Activated naive CD8-positive, alpha-beta T cell treated with anti-CD3 and anti-CD28 coated beads, Interleukin-2, amount 50 U/mL, for 24 hours (primary cell): ENCODE results near the gene FBRSL1.
A peak's percentile ranks its signal among the peaks of the same experiment; 100 is the strongest.

Experiments
- ATAC-seq: fragments of 150-1000 bp; cut with Tn5 transposase; one replicate; pipeline ENCODE4 v1.10.0; 2021
- DNase-seq: peaks from one replicate; pipeline ENCODE4 v3.0.0; 2021
- H3K27ac Mint-ChIP-seq: one replicate; pipeline ENCODE4 v1.8.0; 2021; ENCODE audit warnings: mild to moderate bottlenecking, mixed read lengths
- H3K27me3 Mint-ChIP-seq: one replicate; pipeline ENCODE4 v1.8.0; 2021; ENCODE audit warnings: mixed read lengths
- H3K36me3 Mint-ChIP-seq: one replicate; pipeline ENCODE4 v1.8.0; 2021; ENCODE audit warnings: low read depth, mixed read lengths
- H3K4me1 Mint-ChIP-seq: one replicate; pipeline ENCODE4 v1.8.0; 2021; ENCODE audit warnings: mixed read lengths
- H3K4me3 Mint-ChIP-seq: one replicate; pipeline ENCODE4 v1.8.0; 2021; ENCODE audit warnings: mild to moderate bottlenecking, moderate library complexity, mixed read lengths
- H3K9me3 Mint-ChIP-seq: one replicate; pipeline ENCODE4 v1.8.0; 2021; ENCODE audit warnings: mixed read lengths

FBRSL1 gene

DNA sequence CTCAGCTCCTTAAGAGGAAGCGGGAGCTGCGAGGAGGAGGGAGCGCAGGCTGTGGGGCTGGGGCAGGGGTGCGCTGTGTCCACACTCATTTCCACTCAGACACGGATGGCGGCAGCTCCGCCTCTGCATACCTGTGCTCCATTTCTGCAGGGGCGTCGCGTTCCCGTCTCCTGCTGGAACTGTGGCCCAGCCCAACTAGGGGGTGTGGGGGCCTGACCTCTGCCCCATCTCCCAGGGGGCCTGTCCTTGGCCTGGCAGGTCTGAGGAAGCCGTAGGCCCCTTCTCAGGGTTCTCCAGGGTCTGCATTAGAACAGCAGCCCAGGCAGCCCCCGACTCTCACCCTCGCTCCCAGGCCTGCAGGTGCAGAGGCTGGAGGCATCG lies 31.2 kb downstream of the FBRSL1 start:
- ATAC-seq (no peak), DNase-seq (no peak)
- H3K4me1 Mint-ChIP-seq: peaks cover 5% of the 10 kb centered on the region
- no peak overlapping the region for H3K4me3 Mint-ChIP-seq
- peaks cover 21% of the 10 kb centered on the region for H3K36me3 Mint-ChIP-seq
- no peak overlapping the region for H3K27ac Mint-ChIP-seq
- peaks cover 11% of the 10 kb centered on the region for H3K9me3 Mint-ChIP-seq
- H3K27me3 Mint-ChIP-seq: no peaks in the 10 kb centered on the region

DNA sequence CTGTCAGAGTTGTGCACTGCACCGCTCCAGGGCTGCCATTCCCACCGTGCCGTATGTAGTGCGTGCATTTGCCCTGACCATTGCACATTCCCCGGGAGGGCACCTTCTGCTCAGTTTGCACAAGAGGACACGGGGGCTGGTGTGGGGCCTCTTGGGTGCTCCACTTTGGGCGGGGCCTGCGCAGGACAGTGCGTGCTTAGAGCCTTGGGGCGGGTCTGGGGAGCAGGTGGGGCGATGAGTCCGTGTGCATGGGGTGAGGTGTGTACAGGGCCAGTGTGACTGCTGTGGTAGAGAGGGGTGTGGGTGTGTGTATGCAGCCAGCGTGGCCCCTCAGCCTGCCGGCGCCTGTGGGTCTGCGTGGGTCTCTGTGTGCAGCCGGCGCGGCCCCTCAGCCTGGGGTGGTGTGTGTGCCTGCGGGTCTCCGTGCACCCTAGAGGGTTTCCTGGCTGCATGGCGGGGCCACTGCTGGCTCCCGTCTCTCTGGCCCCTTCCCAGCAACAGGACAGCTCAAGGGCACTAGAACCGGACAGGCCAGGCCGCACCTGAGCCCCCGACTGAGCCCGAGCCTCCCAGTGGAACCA lies 31.9 kb downstream of the FBRSL1 start:
- DNase-seq: no peak
- Mint-ChIP-seq H3K27me3 (no peaks in the 10 kb centered on the region), H3K36me3 (peaks cover 21% of the 10 kb centered on the region), H3K4me3 (no peak overlapping the region), H3K4me1 (peaks cover 5% of the 10 kb centered on the region), H3K9me3 (peaks cover 11% of the 10 kb centered on the region), H3K27ac (no peak overlapping the region)
- ATAC-seq: no peak

DNA sequence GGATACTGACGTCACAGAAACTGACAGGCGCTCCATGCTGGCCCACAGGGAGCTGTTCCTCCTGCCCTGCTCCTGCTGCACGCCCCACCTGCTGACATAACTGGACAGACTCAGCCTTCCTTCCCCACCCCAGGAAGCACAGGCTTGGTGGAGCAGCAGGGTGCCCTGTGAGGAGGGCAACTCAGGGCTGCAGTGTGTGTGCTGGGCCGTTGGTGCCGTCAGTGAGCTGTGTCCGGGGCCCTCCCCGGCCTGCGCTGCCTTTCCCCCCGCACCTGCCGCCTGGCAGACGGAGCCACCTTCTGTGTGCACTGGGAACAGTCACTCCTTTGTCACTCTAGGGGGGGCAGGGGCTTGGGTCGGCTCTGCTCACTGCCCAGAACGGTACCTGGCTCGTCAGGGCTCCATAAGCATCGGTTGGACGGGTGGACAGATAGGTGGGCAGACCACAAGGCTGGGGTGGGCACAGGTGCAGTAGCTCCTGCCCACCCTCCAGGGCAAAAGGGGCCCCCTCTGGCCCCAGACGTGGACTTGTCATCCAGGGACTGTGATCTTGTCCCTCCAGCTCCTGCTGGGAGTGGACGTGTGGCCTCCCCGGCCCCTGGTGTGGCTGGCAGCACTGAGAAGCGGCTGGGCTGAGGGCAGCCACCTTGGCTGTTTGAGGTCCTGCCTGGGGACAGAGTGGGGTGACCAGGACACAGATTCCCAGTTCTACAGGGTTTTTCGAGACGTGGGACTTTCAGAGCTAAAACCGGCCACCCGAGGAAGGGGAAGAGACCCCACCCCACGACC lies 32.8 kb downstream of the FBRSL1 start:
- H3K4me1 Mint-ChIP-seq: peaks cover 5% of the 10 kb centered on the region
- H3K36me3 Mint-ChIP-seq: peaks cover 17% of the 10 kb centered on the region
- no peak overlapping the region for H3K27ac Mint-ChIP-seq
- no peak overlapping the region for H3K4me3 Mint-ChIP-seq
- H3K27me3 Mint-ChIP-seq: no peaks in the 10 kb centered on the region
- H3K9me3 Mint-ChIP-seq: peaks cover 11% of the 10 kb centered on the region
- DNase-seq (no peak), ATAC-seq (no peak)

DNA sequence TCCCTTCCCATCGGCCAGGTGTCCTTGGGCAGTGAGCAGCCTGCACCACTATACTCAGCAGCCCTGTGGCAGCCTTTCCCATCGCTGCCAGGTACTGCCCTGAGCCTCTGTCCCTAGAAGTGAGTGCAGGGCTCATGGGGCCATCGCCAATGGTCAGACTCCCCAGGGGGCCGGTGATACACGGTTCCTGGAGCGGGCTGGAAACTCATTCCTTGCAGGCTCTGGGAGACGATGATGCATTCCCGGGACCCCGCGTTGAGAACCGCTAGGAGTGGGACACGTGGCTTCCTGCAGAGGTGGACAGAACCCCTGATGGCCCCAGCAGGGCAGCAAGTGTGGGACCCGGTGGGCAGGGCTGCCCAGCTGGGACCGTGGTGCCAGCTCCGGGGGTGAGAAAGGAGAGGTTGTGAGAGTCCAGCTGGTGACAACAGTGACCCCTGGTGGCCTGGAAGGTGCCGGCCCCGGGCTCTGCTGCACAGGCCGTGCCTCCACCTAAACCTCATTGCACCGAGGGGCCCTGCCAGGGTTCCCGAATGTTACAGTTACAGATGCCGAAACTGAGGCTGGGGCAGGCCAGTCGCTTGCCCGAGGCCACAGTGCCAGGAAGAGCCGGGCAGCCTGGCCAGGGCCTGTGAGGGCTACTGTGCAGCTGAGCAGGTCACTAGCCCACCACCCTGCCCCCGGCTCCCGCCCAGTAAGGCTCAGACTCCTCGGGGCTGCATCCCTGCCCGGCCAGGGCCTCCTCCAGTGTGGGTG lies 33.8 kb downstream of the FBRSL1 start:
- Mint-ChIP-seq H3K36me3 (peaks cover 8% of the 10 kb centered on the region), H3K4me3 (no peak overlapping the region), H3K27ac (no peak overlapping the region), H3K4me1 (peaks cover 5% of the 10 kb centered on the region), H3K27me3 (no peaks in the 10 kb centered on the region), H3K9me3 (peaks cover 3% of the 10 kb centered on the region)
- peak; percentile 69 for ATAC-seq
- DNase-seq: peak; percentile 83

DNA sequence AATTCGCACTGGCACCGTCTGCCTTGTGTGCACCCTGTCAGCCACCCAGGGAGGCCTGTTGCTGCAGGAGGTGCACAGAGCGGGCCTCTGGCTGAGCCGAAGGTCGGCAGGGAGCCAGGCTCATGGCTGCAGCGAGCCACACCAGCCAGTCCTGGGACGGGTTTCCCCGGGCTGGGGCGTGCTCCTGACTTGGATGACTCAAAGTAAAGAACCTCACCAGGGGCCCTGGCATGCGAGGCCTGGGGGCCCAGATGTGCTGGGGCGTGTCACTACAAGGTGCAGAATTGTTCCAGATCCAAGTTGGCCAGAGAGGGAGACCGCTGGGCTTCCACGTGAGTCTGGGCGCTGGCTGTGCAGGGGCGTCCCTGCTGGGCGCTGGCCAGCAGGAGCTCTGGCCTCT lies 34.5 kb downstream of the FBRSL1 start:
- H3K9me3 Mint-ChIP-seq: no peaks in the 10 kb centered on the region
- H3K4me3 Mint-ChIP-seq: no peak overlapping the region
- ATAC-seq (no peak), DNase-seq (no peak)
- H3K27ac Mint-ChIP-seq: no peak overlapping the region
- H3K4me1 Mint-ChIP-seq: peaks cover 5% of the 10 kb centered on the region
- peaks cover 1% of the 10 kb centered on the region for H3K36me3 Mint-ChIP-seq
- H3K27me3 Mint-ChIP-seq: no peaks in the 10 kb centered on the region

DNA sequence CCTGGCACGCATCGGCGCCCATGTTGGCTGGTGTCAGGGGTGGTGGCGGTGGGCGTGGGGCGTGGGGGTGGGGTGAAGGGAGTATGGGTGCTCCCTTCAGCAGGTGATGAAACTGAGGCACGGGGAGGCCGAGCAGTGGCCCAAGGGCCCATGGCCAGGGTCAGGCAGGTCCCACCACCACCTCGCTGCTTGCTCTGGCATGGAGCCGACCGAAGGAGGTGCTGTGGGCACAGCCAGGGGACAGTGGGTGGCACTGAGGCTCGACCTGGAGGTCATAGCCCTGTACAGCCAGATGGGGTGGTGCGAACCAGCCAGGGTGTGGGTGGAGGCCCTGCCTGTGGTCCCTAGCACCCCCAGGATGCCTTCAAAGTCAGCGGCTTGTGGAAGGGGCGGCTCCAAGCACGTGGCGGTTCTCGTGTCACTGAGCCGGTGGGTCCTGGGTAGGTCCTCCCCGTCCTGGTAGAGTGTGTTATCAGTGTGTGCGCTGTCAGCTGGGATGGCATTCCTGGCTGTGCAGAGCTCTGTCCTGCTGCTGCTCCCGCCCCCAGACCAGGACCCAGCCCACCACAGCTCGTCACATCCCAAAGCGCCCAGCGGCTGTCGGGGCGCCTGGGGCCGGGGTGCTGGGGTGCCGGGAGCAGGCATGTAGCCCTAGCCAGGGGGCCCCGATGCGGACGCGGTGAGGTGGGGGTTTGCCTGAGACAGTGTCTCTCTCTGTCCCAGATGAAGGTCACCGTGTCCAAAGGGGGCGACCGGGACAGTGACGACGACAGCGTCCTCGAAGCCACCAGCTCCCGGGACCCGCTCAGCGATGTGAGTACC lies 35.3 kb downstream of the FBRSL1 start:
- Mint-ChIP-seq H3K27me3 (no peaks in the 10 kb centered on the region), H3K36me3 (no peaks in the 10 kb centered on the region), H3K27ac (no peak overlapping the region)

DNA sequence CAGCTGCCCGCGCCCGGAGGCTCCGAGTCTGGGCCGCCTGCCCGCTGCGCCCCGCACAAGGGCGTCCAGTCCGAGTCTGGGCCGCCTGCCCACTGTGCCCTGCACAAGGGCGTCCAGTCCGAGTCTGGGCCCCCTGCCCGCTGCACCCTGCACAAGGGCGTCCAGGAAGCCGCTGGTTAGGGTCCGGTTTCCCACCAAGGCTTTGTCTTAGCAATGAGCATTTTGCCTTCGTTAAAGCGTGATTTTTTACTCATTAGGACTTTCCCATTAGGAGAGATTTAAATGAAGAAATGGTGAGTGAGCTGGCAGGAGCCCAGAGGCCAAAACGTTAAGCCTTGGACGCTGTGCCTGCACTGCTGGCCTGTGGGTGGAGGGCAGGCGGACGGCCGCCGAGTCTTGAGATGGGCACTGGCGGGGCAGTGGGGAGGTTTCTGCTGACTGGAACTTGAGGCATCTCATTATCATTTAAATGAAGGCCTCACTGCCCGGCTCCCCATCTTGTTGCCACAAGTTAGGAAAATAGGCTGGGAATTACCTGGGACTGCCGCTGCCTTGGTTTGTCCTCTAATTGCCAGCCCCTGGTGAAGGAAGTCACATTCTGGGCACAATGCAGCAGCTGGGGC lies 36.0 kb downstream of the FBRSL1 start:
- DNase-seq: no peak
- H3K4me3 Mint-ChIP-seq: no peak overlapping the region
- no peaks in the 10 kb centered on the region for H3K27me3 Mint-ChIP-seq
- ATAC-seq: no peak
- H3K9me3 Mint-ChIP-seq: no peaks in the 10 kb centered on the region
- H3K4me1 Mint-ChIP-seq: peaks cover 5% of the 10 kb centered on the region
- no peak overlapping the region for H3K27ac Mint-ChIP-seq
- no peaks in the 10 kb centered on the region for H3K36me3 Mint-ChIP-seq

More for the DNA sequence above, 35.3 kb downstream of the FBRSL1 start:
- ATAC-seq: no peak
- H3K4me3 Mint-ChIP-seq: no peak overlapping the region
- DNase-seq: no peak
- H3K4me1 Mint-ChIP-seq: peaks cover 5% of the 10 kb centered on the region
- no peaks in the 10 kb centered on the region for H3K9me3 Mint-ChIP-seq

DNA sequence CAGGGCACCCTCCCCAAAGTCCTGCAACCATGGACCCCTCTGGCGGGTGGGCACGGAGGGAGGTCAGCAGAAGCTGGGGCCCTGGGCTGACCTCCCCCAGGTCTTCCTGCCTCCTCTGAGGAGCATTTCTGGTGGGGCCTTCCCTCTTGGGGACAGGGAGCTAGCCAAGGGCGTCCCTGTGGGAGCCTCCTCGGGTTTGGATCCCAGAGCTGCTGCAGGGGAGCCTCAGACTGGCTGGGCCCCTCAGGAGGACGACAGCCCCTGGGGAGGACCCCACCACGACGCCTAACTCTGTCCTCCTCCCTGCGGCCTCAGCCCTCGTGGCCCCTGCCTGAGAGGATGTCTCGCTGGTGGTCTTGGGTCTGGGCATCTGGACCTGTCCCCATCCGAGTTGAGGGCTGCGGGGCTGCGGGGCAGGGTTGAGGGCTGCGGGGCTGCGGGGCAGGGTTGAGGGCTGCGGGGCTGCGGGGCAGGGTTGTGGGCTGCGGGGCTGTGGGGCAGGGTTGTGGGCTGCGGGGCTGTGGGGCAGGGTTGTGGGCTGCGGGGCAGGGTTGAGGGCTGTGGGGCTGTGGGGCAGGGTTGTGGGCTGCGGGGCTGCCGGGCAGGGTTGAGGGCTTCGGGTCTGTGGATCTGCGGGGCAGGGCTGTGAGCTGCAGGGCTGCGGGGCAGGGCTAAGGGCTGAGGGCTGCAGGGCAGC lies 37.4 kb downstream of the FBRSL1 start:
- H3K27me3 Mint-ChIP-seq: no peaks in the 10 kb centered on the region
- no peak for ATAC-seq
- no peak overlapping the region for H3K4me3 Mint-ChIP-seq
- no peak for DNase-seq
- H3K36me3 Mint-ChIP-seq: no peaks in the 10 kb centered on the region
- H3K9me3 Mint-ChIP-seq: no peaks in the 10 kb centered on the region
- H3K4me1 Mint-ChIP-seq: peaks cover 5% of the 10 kb centered on the region
- no peak overlapping the region for H3K27ac Mint-ChIP-seq

DNA sequence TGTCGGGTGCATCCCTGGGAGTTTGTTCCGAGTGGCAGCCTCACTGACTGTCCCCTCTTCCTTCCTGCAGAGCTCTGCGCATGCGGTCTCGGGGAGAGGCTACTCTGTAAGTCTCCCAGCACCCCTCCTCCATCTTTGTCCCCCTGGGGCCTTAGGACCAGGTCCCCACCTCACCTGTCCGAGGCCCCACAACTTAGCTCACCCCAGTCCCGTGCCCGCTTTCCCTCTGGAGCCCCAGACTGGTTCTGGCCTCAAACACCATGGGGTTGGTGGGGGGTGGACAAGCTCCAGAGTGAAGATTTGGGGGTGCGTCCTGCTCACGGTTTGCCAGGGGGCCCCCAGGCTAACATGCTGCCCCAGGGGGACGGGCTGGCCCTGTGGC lies 37.9 kb downstream of the FBRSL1 start:
- DNase-seq (no peak), ATAC-seq (no peak)
- Mint-ChIP-seq H3K4me3 (no peak overlapping the region), H3K4me1 (peaks cover 5% of the 10 kb centered on the region), H3K27ac (no peak overlapping the region), H3K36me3 (no peaks in the 10 kb centered on the region), H3K9me3 (no peaks in the 10 kb centered on the region), H3K27me3 (no peaks in the 10 kb centered on the region)

DNA sequence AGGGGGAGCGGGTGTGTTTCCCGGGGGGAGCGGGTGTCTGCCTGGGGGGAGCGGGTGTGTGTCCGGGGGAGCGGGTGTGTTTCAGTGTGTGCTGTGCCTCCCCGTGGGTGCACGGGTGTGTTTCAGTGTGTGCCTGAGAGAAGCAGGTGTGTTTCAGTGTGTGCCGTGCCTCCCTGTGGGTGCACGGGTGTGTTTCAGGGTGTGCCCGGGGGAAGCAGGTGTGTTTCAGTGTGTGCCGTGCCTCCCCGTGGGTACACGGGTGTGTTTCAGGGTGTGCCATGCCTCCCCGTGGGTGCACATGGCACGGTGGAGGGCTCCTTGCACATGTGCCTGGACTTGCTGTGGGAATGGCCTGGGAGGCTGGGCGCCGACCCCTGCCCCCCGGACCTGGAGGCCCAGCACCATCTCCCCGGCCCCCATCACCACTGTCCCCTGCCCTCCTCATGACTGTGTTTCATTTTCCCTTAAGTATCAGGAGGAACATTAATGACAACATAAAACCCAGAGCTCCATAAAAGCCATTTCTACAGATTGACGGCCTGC lies 38.7 kb downstream of the FBRSL1 start:
- H3K9me3 Mint-ChIP-seq: no peaks in the 10 kb centered on the region
- H3K4me1 Mint-ChIP-seq: peaks cover 3% of the 10 kb centered on the region
- ATAC-seq (no peak), DNase-seq (no peak)
- H3K27ac Mint-ChIP-seq: no peak overlapping the region
- H3K36me3 Mint-ChIP-seq: no peaks in the 10 kb centered on the region
- H3K4me3 Mint-ChIP-seq: no peak overlapping the region
- no peaks in the 10 kb centered on the region for H3K27me3 Mint-ChIP-seq

DNA sequence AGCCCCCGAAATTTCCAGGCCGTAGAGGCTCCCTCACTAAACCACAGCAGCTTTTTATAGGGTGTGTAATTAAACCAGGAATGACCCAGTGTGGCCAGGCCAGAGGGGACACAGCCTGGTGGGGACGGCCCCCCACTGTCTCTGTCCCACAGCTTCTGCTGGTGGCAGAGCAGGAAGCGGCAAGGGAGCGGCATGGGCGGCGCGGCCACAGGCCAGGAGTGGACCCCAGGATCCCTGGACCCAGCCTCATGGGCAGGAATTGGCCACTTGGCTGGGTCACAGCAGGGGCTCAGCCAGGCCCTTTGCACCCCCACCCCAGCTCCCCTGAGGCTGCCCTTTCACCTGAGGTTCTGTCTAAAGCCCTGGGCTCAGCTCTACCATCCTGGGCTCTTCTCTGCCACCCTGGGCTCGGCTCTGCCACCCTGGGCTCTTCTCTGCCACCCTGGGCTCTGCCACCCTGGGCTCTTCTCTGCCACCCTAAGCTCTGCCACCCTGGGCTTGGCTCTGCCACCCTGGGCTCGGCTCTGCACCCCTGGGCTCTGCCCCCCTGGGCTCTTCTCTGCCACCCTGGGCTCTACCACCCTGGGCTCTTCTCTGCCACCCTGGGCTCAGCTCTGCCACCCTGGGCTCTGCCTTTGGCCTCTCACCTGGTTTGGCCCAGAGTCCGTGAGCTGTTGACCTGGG lies 39.3 kb downstream of the FBRSL1 start:
- Mint-ChIP-seq H3K4me1 (no peaks in the 10 kb centered on the region), H3K9me3 (no peaks in the 10 kb centered on the region), H3K4me3 (no peak overlapping the region), H3K27me3 (no peaks in the 10 kb centered on the region), H3K27ac (no peak overlapping the region), H3K36me3 (no peaks in the 10 kb centered on the region)
- DNase-seq: no peak
- ATAC-seq: no peak

DNA sequence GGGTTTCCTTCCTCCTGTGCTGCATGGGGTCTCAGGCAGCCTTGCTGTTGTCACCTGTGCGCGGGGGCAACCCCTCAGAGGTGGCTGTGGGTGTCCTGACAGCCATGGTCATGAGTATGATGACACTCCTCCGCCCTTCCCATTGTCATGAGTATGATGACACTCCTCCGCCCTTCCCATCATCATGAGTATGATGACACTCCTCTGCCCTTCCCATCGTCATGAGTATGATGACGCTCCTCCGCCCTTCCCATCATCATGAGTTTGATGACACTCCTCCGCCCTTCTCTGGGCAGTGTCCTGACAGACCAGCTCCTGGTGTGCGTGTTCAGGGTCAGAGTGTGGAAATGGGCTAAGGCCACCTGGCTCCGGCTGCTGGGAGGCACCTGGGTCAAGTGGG lies 40.0 kb downstream of the FBRSL1 start:
- H3K27ac Mint-ChIP-seq: no peak overlapping the region
- ATAC-seq: no peak

DNA sequence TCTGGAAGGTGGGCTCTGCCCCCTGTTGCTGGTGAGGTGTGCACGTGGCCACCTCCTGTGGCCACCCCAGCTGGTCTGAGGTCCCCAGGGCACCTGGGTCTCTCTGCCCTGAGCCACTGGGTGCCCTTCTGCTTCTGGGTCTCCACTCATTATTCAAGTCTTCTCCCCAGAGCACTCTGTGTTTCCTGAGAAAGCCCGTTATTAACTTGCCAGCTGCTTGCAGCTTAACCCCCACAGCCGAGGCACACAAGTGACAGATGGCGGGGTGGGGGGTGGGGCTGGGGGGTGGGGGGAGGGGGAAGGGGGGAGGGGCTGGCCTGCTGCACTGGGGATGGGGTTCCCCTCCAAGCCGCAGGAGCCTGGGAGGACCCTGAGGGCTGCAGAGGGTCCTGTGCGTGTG lies 40.5 kb downstream of the FBRSL1 start:
- no peaks in the 10 kb centered on the region for H3K36me3 Mint-ChIP-seq
- DNase-seq (no peak), ATAC-seq (no peak)
- H3K4me1 Mint-ChIP-seq: no peaks in the 10 kb centered on the region
- no peak overlapping the region for H3K4me3 Mint-ChIP-seq
- H3K27me3 Mint-ChIP-seq: no peaks in the 10 kb centered on the region
- no peak overlapping the region for H3K27ac Mint-ChIP-seq
- peaks cover 4% of the 10 kb centered on the region for H3K9me3 Mint-ChIP-seq

More for the DNA sequence above, 40.0 kb downstream of the FBRSL1 start:
- no peaks in the 10 kb centered on the region for H3K27me3 Mint-ChIP-seq
- DNase-seq: no peak
- no peaks in the 10 kb centered on the region for H3K4me1 Mint-ChIP-seq
- no peaks in the 10 kb centered on the region for H3K36me3 Mint-ChIP-seq
- no peak overlapping the region for H3K4me3 Mint-ChIP-seq
- no peaks in the 10 kb centered on the region for H3K9me3 Mint-ChIP-seq
